Osteocyte (in vitro differentiated cells): ENCODE measurements around the gene ARHGAP28. TPM values are rescaled to one million over a fixed set of nuclear protein-coding genes. Genes with fewer than 3 reads are reported as not detected.

Experiments used
- DNase-seq: peaks from one replicate; pipeline ENCODE4 v3.0.0; 2021; ENCODE audit warnings: mixed read lengths; ENCODE audit not compliant: unreplicated experiment; ENCODE audit errors: extremely low spot score
- H3K27ac Mint-ChIP-seq: one replicate; pipeline ENCODE4 v1.8.0; 2021; ENCODE audit warnings: mild to moderate bottlenecking, mixed read lengths; ENCODE audit not compliant: unreplicated experiment
- H3K27me3 Mint-ChIP-seq: one replicate; pipeline ENCODE4 v1.8.0; 2021; ENCODE audit warnings: mixed read lengths; ENCODE audit not compliant: unreplicated experiment
- H3K36me3 Mint-ChIP-seq: one replicate; pipeline ENCODE4 v1.8.0; 2021; ENCODE audit warnings: mixed read lengths; ENCODE audit not compliant: unreplicated experiment
- H3K4me1 Mint-ChIP-seq: one replicate; pipeline ENCODE4 v1.8.0; 2021; ENCODE audit warnings: mixed read lengths; ENCODE audit not compliant: unreplicated experiment
- H3K4me3 Mint-ChIP-seq: one replicate; pipeline ENCODE4 v1.8.0; 2021; ENCODE audit warnings: mild to moderate bottlenecking, moderate library complexity, mixed read lengths; ENCODE audit not compliant: unreplicated experiment
- H3K9me3 Mint-ChIP-seq: one replicate; pipeline ENCODE4 v1.8.0; 2021; ENCODE audit warnings: mixed read lengths; ENCODE audit not compliant: unreplicated experiment
- CTCF ChIP-seq: fragments of 200-600 bp; sonication (generic); IDR thresholded peaks from 2 replicates; pipeline ENCODE4 v1.5.0; 2021; ENCODE audit warnings: antibody characterized with exemption, mild to moderate bottlenecking, moderate library complexity
- total RNA-seq: library from RNA; stranded (reverse); gene quantifications from 2 replicates; pipeline ENCODE4 v1.2.1, GENCODE V29; 2021

The ARHGAP28 gene
- total RNA-seq, 1 donor from 2014 or later = 18.1 TPM

DNA sequence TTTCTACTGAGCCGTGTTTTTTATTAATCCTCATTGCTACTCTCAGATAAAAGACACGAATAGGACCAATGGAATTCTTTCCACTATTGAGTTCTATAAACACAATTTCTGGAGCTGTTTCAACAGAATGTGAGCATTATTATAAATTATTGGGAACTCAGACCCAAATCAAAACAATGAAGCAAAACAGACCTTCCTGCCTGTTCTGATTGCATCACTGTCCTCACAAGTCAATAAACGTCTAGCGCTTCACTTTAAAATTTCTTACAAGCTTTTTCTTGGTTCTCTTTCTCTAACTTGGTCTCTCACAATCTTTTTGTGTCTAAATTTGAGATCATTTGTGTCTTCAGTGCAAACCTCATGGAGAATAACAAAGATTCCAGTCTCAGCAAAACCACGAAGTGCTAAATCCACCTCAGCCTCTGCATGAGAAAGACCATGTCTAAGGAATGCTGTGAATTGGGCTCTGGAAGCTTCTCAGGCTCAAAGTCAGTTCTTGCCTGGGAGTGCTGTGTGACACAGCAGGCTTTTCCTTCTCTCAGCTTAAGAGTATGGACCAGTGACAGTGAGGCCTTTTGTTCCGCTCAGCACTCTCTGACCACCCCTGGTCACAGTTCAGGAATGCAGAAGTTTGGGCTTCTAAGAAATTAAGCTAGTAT, 22.8 kb downstream of the ARHGAP28 start:
- peaks cover 9% of the 10 kb centered on the region for H3K36me3 Mint-ChIP-seq
- peak overlapping the region; percentile 18 for H3K4me3 Mint-ChIP-seq
- H3K4me1 Mint-ChIP-seq = peaks cover 60% of the 10 kb centered on the region
- peak overlapping the region; percentile 88 for H3K27ac Mint-ChIP-seq
- DNase-seq = no peak
- no peak for TF ChIP-seq CTCF
- peaks cover 9% of the 10 kb centered on the region for H3K9me3 Mint-ChIP-seq
- no peaks in the 10 kb centered on the region for H3K27me3 Mint-ChIP-seq

- peaks cover 9% of the 10 kb centered on the region for H3K9me3 Mint-ChIP-seq
- H3K4me1 Mint-ChIP-seq = peaks cover 52% of the 10 kb centered on the region
- peaks cover 6% of the 10 kb centered on the region for H3K36me3 Mint-ChIP-seq
- no peak for TF ChIP-seq CTCF
- H3K27me3 Mint-ChIP-seq = no peaks in the 10 kb centered on the region
- H3K27ac Mint-ChIP-seq = peak overlapping the region; percentile 71
- peak overlapping the region; percentile 53 for H3K4me3 Mint-ChIP-seq
- DNase-seq = no peak
Measured at GRCh38 chr18:6755107-6755506, 25.6 kb downstream of the ARHGAP28 start.

DNA sequence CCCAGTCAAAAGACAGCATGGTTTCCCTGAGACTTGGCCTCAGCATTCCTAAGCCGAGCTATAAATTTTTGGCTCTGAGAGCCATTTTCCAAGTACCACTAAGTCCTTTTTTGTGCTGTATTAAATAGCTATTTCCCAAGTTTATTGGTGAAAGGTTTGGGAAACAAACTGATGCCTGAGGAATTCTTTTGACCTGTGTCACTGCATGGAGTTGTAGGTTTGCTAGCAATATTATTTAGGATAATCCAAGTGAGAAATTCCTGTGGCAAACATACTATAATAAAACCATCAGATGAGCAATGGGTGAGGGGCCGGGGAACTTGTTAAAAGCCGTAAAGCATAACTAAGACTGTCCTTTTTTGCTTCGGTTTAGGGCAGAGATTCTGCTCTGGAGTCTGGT, 28.4 kb downstream of the ARHGAP28 start:
- Mint-ChIP-seq H3K9me3 (peaks cover 6% of the 10 kb centered on the region), H3K4me3 (no peak overlapping the region), H3K27ac (no peak overlapping the region), H3K27me3 (no peaks in the 10 kb centered on the region), H3K36me3 (peaks cover 4% of the 10 kb centered on the region), H3K4me1 (peaks cover 31% of the 10 kb centered on the region)
- no peak for DNase-seq
- no peak for TF ChIP-seq CTCF

DNA sequence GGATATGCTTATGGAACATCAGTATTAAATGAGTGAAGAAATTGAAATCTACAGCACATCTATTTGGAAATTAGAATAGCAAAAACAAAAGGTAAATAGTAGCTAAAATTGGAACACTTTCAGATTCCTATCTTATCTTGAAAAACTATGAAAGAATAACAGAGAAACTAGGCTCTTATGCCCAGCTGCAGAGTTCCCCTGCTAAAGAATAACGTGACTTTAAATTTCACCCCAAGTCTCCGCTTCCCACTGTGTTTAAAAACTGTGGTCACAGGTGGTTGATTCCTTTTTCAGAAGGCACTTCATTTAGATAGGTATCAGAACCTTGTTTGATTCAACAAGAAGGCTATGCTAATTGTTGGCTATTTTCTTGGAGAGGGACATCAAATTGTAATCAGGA, 30.1 kb downstream of the ARHGAP28 start:
- no peak for TF ChIP-seq CTCF
- DNase-seq = no peak
- Mint-ChIP-seq H3K36me3 (peaks cover 4% of the 10 kb centered on the region), H3K27ac (no peak overlapping the region), H3K4me1 (peaks cover 37% of the 10 kb centered on the region), H3K9me3 (peaks cover 6% of the 10 kb centered on the region), H3K4me3 (no peak overlapping the region), H3K27me3 (no peaks in the 10 kb centered on the region)

- Mint-ChIP-seq H3K27ac (no peak overlapping the region), H3K4me3 (no peak overlapping the region), H3K4me1 (peaks cover 39% of the 10 kb centered on the region), H3K27me3 (peaks cover 2% of the 10 kb centered on the region), H3K9me3 (peaks cover 22% of the 10 kb centered on the region), H3K36me3 (peaks cover 14% of the 10 kb centered on the region)
- TF ChIP-seq CTCF = no peak
- no peak for DNase-seq
Measured at GRCh38 chr18:6763524-6763923, 34.0 kb downstream of the ARHGAP28 start.
